Body of pancreas (tissue), 4 donors: ENCODE measurements around the gene ADGRB2.

Experiments used
- CTCF ChIP-seq, 7 experiments: fragments of 450-650 bp in 4 of 7; fragments of 200-600 bp in 3 of 7; sonication (generic) in 3 of 7; IDR thresholded peaks; one replicate each; pipeline ENCODE4 v1.5.1; 2016 to 2019; ENCODE audit warnings: antibody characterized with exemption in 7 of 7
- POLR2A ChIP-seq, 3 donors: fragments of 450-650 bp; IDR thresholded peaks; one replicate each; pipeline ENCODE4 v1.6.1; 2016; ENCODE audit warnings: antibody characterized with exemption in 3 of 3, mild to moderate bottlenecking in 2 of 3

GRCh38 chr1:31769720-31770390, 5.7 kb upstream of the ADGRB2 start:
- TF ChIP-seq CTCF (IDR thresholded peaks at IDR 0.05) (no peak), POLR2A (IDR thresholded peaks at IDR 0.05) (no peak)
